Measurements from ENCODE around the gene SNX19. TPM values are rescaled to one million over a fixed set of nuclear protein-coding genes. Genes with fewer than 3 reads are reported as not detected.

SNX19 gene
- polyA plus RNA-seq, 1 donor from 2014 or later: 20.8 TPM

- no peaks in the 10 kb centered on the region for H3K27me3 ChIP-seq (ENCODE audit: insufficient read depth, low read depth, low read length)
- H3F3A ChIP-seq (ENCODE audit: insufficient read depth, low read length, poor library complexity, severe bottlenecking): no peaks in the 10 kb centered on the region
- H3K36me3 ChIP-seq (ENCODE audit: insufficient read depth, low read length): no peaks in the 10 kb centered on the region
- H2AFZ ChIP-seq (ENCODE audit: low read depth, low read length): no peak overlapping the region
- no peaks in the 10 kb centered on the region for H4K20me1 ChIP-seq (ENCODE audit: insufficient read depth)
- TF ChIP-seq REST (IDR thresholded peaks at IDR 0.05; ENCODE audit: borderline replicate concordance) (no peak), POLR2AphosphoS5 (IDR thresholded peaks at IDR 0.05) (no peak), EP300 (conservative IDR thresholded peaks at IDR 0.05; ENCODE audit: poor library complexity, severe bottlenecking) (no peak), RAD21 (conservative IDR thresholded peaks at IDR 0.05) (no peak), CTCF (IDR thresholded peaks at IDR 0.05; ENCODE audit: poor library complexity, severe bottlenecking) (no peak), MXI1 (conservative IDR thresholded peaks at IDR 0.05; ENCODE audit: poor library complexity, severe bottlenecking) (no peak)
- H3K4me2 ChIP-seq (ENCODE audit: low read length): no peak overlapping the region
- H3K27ac ChIP-seq (ENCODE audit: low read length): no peak overlapping the region
- H3K9ac ChIP-seq (ENCODE audit: low read length): no peak overlapping the region
- no peaks in the 10 kb centered on the region for H3K9me2 ChIP-seq (ENCODE audit: insufficient read depth, low read length)
- H3K4me3 ChIP-seq (ENCODE audit: low read length): no peak overlapping the region
- no peaks in the 10 kb centered on the region for H3K9me3 ChIP-seq (ENCODE audit: low read length)
- H3K79me2 ChIP-seq (replicated peaks; ENCODE audit: insufficient read depth, low read length): no peaks in the 10 kb centered on the region
These were observed 41.2 kb downstream of the SNX19 start for GRCh38 chr11:130874955-130875531.

GRCh38 chr11:130874396-130874795, 41.9 kb downstream of the SNX19 start:
- Histone ChIP-seq H3K36me3 (ENCODE audit: insufficient read depth, low read length) (no peaks in the 10 kb centered on the region), H3K9me3 (ENCODE audit: low read length) (no peaks in the 10 kb centered on the region), H3K79me2 (replicated peaks; ENCODE audit: insufficient read depth, low read length) (no peaks in the 10 kb centered on the region), H3K4me2 (ENCODE audit: low read length) (no peak overlapping the region), H3F3A (ENCODE audit: insufficient read depth, low read length, poor library complexity, severe bottlenecking) (no peaks in the 10 kb centered on the region), H3K9me2 (ENCODE audit: insufficient read depth, low read length) (no peaks in the 10 kb centered on the region), H3K27me3 (ENCODE audit: insufficient read depth, low read depth, low read length) (no peaks in the 10 kb centered on the region), H3K4me3 (ENCODE audit: low read length) (no peak overlapping the region), H3K27ac (ENCODE audit: low read length) (no peak overlapping the region), H3K9ac (ENCODE audit: low read length) (no peak overlapping the region), H2AFZ (ENCODE audit: low read depth, low read length) (no peak overlapping the region), H4K20me1 (ENCODE audit: insufficient read depth) (no peaks in the 10 kb centered on the region)
- TF ChIP-seq RAD21 (conservative IDR thresholded peaks at IDR 0.05): no peak
- no peak for TF ChIP-seq CTCF (IDR thresholded peaks at IDR 0.05; ENCODE audit: poor library complexity, severe bottlenecking)
